Fibroblast of gingiva (primary cell): Measurements from ENCODE around the gene ARHGAP22.

Experiments
- DNase-seq: peaks from one replicate; pipeline ENCODE4 v3.0.0-alpha.2; 2011; ENCODE audit warnings: low read depth

ARHGAP22 gene

GRCh38 chr10:48463318-48464003 is 141.4 kb downstream of the ARHGAP22 start:
- DNase-seq: peak; percentile 50

GRCh38 chr10:48462482-48463020 is 142.3 kb downstream of the ARHGAP22 start:
- no peak for DNase-seq

GRCh38 chr10:48461623-48462481 is 143.0 kb downstream of the ARHGAP22 start:
- DNase-seq: no peak

GRCh38 chr10:48460182-48460581 is 144.7 kb downstream of the ARHGAP22 start:
- DNase-seq: no peak

- no peak for DNase-seq
These were observed 145.4 kb downstream of the ARHGAP22 start for GRCh38 chr10:48459270-48460150.

- no peak for DNase-seq
These were observed 146.2 kb downstream of the ARHGAP22 start for GRCh38 chr10:48458662-48459048.

GRCh38 chr10:48457949-48458661 is 146.8 kb downstream of the ARHGAP22 start:
- DNase-seq: no peak

- no peak for DNase-seq
These were observed 147.8 kb downstream of the ARHGAP22 start for GRCh38 chr10:48456808-48457761.

GRCh38 chr10:48456361-48456804 is 148.5 kb downstream of the ARHGAP22 start:
- DNase-seq: no peak

GRCh38 chr10:48455392-48456151 is 149.3 kb downstream of the ARHGAP22 start:
- no peak for DNase-seq

GRCh38 chr10:48455055-48455391 is 149.8 kb downstream of the ARHGAP22 start:
- no peak for DNase-seq

- DNase-seq: no peak
These were observed 150.4 kb downstream of the ARHGAP22 start for GRCh38 chr10:48454302-48455054.

GRCh38 chr10:48453451-48454301 is 151.2 kb downstream of the ARHGAP22 start:
- DNase-seq: no peak

GRCh38 chr10:48452879-48453412 is 151.9 kb downstream of the ARHGAP22 start:
- DNase-seq: no peak

GRCh38 chr10:48451969-48452878 is 152.6 kb downstream of the ARHGAP22 start:
- DNase-seq: no peak

- DNase-seq: no peak
These were observed 154.0 kb downstream of the ARHGAP22 start for GRCh38 chr10:48450741-48451466.
